ENCODE measurements around the gene STMN1. TPM values are rescaled to one million over a fixed set of nuclear protein-coding genes. Genes with fewer than 3 reads are reported as not detected.

The STMN1 gene
- polyA plus RNA-seq, 3 donors = 1,042 to 1,257 (median 1,055) TPM

- no peak for DNase-seq
Observed at GRCh38 chr1:25926731-25927496, 20.7 kb upstream of the STMN1 start.

GRCh38 chr1:25924454-25924853, 18.2 kb upstream of the STMN1 start:
- no peak for DNase-seq

- peak; percentile 33 for DNase-seq
Observed at GRCh38 chr1:25922971-25923552, 16.8 kb upstream of the STMN1 start.

DNA sequence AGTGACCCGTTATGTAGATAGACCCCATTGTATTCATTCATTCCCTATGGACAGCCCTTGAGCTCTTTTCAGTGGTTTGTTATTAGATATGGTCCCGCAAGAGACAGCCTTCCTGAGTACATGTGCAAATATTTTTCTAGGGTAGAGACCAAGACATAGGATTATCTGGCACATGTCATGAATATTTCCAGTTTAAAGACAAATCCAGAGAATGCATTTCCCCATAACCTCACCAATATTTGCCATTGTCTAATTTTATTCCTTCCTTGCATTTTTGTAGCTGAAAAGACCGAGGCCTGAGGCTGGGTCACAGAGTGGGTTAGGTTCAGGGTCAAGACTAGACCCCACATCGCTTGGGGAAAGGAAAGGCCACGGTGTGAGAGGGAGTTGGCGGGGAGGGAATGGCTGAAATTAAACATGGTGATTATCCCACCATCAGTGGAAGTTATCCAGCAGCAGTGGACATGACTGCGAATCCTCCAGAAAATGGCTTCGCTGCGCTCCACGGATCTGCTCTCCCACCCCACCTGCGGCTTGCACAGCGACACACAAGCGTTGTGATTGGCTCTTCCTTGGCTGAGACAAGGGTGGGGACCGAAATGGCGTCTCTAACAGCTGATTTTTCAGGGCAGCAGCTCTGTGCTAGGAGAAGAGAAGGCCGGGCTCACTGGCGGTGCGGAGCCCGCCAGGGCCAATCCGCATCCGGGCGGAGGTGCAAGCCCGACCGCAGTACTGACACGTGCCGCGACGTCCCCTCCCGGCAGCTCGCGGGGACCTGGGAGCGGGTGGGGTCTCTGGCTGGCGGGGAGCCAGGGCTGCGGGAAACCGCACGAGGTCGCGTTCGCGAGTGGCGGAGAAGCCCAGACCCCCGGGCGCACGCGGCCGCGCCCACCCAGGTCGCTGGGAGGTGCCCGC, 16.1 kb upstream of the STMN1 start:
- peak; percentile 65 for DNase-seq

DNA sequence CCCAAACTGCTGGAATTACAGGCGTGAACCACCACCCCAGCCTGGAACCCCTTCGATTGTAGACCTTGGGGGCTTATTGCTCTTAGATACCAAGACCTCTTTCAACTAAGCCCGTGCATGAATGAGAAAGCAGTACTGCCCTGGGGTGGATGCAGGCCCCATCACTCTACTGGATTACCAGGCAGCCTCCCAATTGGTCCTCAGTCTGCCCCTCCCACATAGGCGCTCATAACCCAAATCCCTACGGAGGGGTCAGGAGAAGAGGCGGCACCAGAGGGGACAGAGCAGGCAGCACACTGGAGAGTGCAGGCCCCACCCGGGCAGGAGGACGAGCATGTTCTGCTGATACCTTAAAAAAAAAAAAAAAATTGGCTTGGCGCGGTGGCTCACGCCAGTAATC, 12.4 kb upstream of the STMN1 start:
- DNase-seq = no peak

- DNase-seq = peak; percentile 27
Observed at GRCh38 chr1:25917996-25918395, 11.8 kb upstream of the STMN1 start.

DNA sequence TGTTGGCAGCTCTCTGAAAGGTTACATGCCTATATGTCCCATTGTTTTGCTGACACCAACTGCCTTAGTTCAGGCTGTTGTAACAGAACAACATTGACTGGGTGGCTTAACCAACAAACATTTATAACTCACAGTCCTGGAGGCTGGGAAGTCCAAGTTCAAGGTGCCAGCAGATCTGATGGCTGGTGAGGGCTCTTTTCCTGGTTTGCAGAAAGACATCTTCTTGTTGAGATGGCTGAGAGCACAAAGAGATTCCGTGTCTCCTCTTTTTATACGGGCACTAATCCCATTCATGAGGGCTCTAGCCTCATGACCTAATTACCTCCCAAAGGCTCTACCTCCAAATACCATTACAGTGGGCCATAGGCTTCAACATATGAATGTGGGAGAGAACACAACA, 10.2 kb upstream of the STMN1 start:
- no peak for DNase-seq

- DNase-seq = no peak
Observed at GRCh38 chr1:25914074-25914995, 8.1 kb upstream of the STMN1 start.

GRCh38 chr1:25913206-25913605, 7.0 kb upstream of the STMN1 start:
- no peak for DNase-seq

DNA sequence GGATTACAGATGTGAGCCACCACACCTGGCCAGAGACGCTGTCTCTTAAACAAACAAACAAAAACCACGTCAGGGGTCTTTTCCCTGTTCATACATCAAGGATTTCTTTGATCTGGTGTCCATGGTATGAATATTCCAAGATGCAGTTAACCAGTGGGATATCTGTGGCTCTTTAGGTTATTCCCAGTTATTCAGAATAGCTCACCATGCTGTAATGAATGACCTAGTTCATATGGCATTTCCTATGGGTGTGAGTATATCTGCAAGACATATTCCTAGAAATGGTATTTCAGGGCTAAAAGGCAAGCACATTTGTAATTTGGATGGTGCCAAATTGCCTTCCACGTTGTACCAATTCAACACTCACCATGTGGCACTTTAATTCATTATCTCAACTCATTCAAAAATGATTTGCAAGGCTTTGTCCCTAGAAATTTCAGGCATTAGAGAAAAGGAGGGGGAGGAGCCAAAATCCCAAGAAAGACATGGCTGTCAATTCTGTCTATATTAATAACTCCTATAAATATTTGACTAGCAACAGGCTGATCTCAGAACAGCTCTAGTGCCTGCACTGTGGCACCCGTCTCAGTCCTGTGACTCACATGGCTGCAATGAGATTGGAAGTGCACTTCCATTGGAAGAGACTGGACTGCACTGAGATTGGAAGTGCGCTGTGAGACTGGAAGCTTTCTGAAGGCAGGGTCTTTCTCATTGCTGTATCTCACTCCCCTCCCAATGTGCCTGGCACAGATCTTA, 6.0 kb upstream of the STMN1 start:
- no peak for DNase-seq

DNA sequence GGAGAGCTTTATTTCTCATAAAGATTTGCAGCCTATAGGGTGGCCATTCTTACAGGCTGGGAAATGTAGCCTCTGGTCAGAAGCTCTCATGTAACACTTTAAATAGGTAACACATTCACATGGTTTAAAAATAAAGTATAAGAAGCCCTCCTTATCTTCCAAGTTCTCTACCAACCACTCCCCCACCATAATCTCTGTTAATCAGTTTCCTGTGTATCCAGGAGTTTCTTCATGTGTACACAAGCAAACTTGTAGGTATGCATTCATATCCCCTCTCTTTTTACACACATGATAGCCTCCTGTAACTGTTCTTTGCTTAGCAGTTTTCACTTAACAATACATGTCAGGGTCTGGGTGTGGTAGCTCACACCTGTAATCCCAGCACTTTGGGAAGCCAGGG, 4.9 kb upstream of the STMN1 start:
- DNase-seq = no peak

DNA sequence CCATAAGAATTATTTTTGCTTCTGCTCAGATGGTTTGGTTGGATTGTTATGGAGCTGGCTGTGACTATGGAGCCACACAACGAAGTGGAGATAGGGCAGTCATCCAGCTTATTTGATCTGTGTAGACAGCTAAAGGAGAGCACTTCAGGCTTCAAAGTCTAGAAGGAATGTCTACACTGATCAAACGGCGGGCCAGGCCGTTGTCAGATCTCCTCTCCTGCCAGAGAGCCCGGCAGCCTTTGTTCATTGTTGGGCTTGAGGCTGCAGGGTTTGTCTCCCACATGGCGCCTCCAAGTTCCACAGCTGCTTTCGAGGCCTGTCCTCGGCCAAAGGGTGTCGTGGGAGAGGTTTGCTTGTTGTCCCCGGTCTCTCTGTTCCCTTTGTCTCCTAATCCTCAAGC, 2.8 kb upstream of the STMN1 start:
- DNase-seq = no peak

GRCh38 chr1:25908161-25908560, 1.9 kb upstream of the STMN1 start:
- no peak for DNase-seq

- no peak for DNase-seq
Observed at GRCh38 chr1:25907601-25908000, 1.4 kb upstream of the STMN1 start.

DNA sequence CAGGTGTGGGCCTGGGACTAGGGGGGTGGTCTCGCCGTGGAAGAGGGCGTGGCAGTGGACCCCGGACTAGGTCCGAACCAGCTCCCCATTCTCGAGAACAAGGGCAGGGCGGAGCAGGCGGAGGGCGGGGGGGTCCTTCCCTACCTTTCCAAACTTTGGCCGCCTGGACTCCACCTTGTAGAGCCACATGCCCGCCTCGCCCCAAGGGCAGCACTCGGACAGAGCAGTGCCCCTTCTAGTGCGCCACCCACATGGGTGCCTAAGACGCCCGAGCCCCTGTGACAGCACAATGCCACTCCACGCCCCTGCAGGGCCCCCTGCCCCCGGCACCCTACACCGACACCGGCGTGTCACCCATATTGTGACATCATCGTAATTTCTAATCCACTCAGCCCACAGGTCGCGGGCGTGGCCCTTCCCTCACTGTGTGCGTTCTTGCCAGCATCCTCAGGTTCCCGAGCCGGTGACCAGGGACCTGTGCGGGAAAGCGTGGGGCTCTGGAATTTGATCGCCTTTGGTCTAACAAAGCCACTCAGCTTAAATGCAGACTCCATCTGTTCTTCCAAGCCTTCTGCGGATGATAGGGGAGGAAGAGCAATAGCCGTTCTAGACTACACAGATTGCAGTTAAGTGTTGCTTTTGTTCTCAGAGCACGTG, 553 bp upstream of the STMN1 start:
- peak; percentile 63 for DNase-seq

DNA sequence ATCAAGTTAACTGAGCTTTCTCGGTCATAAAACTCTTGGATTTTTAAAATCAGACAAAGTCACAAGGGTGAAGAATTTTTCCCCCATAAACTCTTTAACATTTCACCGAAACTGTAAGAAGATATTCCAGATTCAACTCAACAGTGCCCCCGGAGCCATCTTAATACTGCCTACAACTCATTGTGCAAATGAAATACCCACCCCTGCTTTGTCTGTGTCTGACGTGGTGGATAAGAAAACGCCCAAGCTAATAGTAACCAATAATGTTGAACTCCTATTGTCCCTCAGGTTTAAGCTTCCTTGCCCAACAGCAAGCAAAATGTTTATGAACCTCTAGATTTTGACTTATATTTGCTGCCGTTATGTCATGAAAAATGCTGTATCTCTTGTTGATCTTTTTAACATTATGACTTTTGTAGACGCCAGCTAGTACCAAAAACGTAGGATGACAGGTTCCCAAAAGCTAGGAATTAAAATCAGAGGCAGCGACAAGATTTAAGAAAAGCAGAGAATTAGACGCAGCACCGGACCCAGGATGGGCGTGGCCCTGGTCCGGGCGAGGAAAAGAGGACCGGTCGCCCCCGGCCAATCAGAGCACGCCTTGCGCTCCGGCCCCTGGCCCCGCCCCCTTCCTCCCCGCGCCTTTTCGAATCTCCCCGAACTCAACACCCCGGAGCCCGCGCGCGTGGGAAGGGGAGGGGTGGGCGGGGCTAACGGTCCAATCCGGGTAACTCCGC, 1.1 kb downstream of the STMN1 start:
- DNase-seq = peak; percentile 94

DNA sequence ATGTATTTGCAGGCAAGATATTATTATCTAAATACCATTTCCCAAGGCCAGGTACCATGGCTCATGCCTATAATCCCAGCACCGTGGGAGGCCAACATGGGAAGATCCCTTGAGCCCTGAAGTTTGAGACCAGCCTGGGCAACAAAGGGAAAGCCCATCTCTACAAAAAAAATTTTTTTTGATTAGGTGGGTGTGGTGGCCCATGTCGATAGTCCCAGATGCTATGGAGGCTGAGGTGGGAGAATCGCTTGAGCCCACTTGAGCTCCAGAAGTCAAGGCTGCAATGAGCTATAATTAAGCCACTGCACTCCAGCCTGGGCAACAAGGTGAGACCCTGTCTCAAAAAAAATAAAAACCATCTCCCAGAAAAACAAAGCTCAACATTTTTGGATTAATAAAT, 2.2 kb downstream of the STMN1 start:
- no peak for DNase-seq

- no peak for DNase-seq
Observed at GRCh38 chr1:25902462-25902861, 3.8 kb downstream of the STMN1 start.

DNA sequence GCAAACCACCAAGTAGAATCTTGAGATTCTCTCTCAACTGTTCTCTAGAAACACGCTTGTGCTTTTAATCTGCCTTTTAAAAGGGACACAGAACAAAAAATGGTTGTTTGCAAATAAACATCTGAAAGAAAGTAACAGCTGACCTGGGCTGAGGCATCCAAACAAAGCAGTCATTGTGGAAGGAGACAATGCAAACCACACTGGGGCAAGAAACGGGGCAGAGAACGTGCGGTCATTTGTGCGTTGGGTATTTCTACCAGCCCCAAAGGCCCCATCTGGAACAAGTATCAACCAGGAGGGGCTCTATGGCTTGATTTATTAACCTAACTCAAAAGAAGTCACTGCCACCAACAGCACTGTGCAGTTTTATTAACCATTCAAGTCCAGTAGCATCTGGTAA, 6.0 kb downstream of the STMN1 start:
- no peak for DNase-seq

DNA sequence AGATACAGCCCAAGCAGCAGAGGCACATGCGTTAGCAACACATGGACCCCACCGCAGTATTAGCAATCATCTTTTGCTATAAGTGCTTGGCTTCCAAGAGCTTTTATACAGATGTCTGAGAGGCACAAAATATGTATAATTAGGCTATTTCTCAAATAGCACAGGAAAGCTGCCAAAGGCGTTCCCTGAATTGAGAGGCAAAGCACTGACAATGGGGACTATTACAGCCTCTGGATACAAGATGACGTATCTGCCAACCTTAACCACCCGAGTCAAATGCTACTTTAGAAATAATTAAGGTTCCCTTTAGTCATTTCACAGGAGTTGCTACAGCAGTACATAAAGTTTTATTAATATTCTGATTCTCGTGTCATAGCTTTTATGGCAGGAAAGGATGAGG, 6.4 kb downstream of the STMN1 start:
- no peak for DNase-seq

Data from renal pelvis (tissue), 4 donors.